HepG2 (cell line): ENCODE results near the gene NAA16. TPM values are rescaled to one million over a fixed set of nuclear protein-coding genes. Genes with fewer than 3 reads are reported as not detected.

Experiments used
- KDM5B ChIP-seq: sonication (generic); formaldehyde crosslinking; IDR thresholded peaks from 2 replicates; pipeline ENCODE4 v1.4.0; 2020; ENCODE audit warnings: missing genetic modification reagents, mild to moderate bottlenecking, borderline replicate concordance
- NBN ChIP-seq: fragments of 450-650 bp; conservative IDR thresholded peaks from 2 replicates; pipeline ENCODE4 v1.6.1; 2017
- NFKBIZ ChIP-seq: IDR thresholded peaks from 2 replicates; pipeline ENCODE4 v1.6.1; 2018; ENCODE audit warnings: missing genetic modification reagents, missing compliant biosample characterization
- POLR2G ChIP-seq: fragments of 200-400 bp; formaldehyde crosslinking; IDR thresholded peaks from 2 replicates; pipeline ENCODE4 v1.6.1; 2018; ENCODE audit warnings: mild to moderate bottlenecking, low read depth, low read length, moderate library complexity
- SALL1 ChIP-seq: sonication (generic); formaldehyde crosslinking; IDR thresholded peaks from 2 replicates; pipeline ENCODE4 v1.8.0; 2022; ENCODE audit warnings: mild to moderate bottlenecking, missing genetic modification reagents
- STAG1 ChIP-seq: sonication (generic); formaldehyde crosslinking; IDR thresholded peaks from 2 replicates; pipeline ENCODE4 v1.4.0; 2020; ENCODE audit warnings: missing genetic modification reagents
- ZBTB7B ChIP-seq: sonication (generic); formaldehyde crosslinking; IDR thresholded peaks from 2 replicates; pipeline ENCODE4 v1.4.0; 2020; ENCODE audit warnings: missing genetic modification reagents
- ZNF468 ChIP-seq: sonication (generic); formaldehyde crosslinking; IDR thresholded peaks from 2 replicates; pipeline ENCODE4 v1.8.0; 2022; ENCODE audit warnings: mild to moderate bottlenecking, moderate library complexity, missing genetic modification reagents
- ZNF775 ChIP-seq: sonication (generic); formaldehyde crosslinking; IDR thresholded peaks from 2 replicates; pipeline ENCODE4 v1.4.0; 2020; ENCODE audit warnings: missing genetic modification reagents, mild to moderate bottlenecking, moderate library complexity, borderline replicate concordance
- ZNF784 ChIP-seq: sonication (generic); formaldehyde crosslinking; IDR thresholded peaks from 2 replicates; pipeline ENCODE4 v1.5.1; 2020; ENCODE audit warnings: missing genetic modification reagents, mild to moderate bottlenecking, borderline replicate concordance
- polyA plus RNA-seq, 8 experiments: library from polyadenylated mRNA; depleted of rRNA in 3 of 8; stranded (reverse) in 7 of 8; unstranded in 1 of 8; fragments of >200 nt; fragmentation: Illumina TruSeq in 4 of 8; extraction: Trizol in 4 of 8; gene quantifications; 2 replicates each; pipeline versions ENCODE4 v1.2.1 to v1.2.3, GENCODE V29; 2011 to 2016; ENCODE audit warnings: low read depth in 4 of 8, missing spikeins in 1 of 8, mixed read lengths in 1 of 8; ENCODE audit not compliant: insufficient read depth in 1 of 8
- total RNA-seq, 5 experiments: library from RNA; depleted of rRNA; stranded (reverse); fragments of >200 nt; fragmentation: Illumina TruSeq; extraction: Trizol; gene quantifications; 2 replicates each; pipeline ENCODE4 v1.2.3, GENCODE V29; 2016; ENCODE audit warnings: low read depth in 1 of 5
- TF ChIP-seq, protein P1 (sequence below): sonication (generic); formaldehyde crosslinking; IDR thresholded peaks from 2 replicates; pipeline ENCODE4 v1.9.0; 2021; ENCODE audit warnings: missing genetic modification reagents, mild to moderate bottlenecking, borderline replicate concordance
- TF ChIP-seq, protein P2 (sequence below): sonication (generic); formaldehyde crosslinking; IDR thresholded peaks from 2 replicates; pipeline ENCODE4 v1.4.0; 2020; ENCODE audit warnings: missing genetic modification reagents
- TF ChIP-seq, protein P3 (sequence below): sonication (generic); formaldehyde crosslinking; IDR thresholded peaks from 2 replicates; pipeline ENCODE4 v1.5.0; 2020; ENCODE audit warnings: missing genetic modification reagents
- TF ChIP-seq, protein P4 (sequence below): sonication (generic); formaldehyde crosslinking; IDR thresholded peaks from 2 replicates; pipeline ENCODE4 v1.9.0; 2021; ENCODE audit warnings: missing genetic modification reagents, borderline replicate concordance
- TF ChIP-seq, protein P5 (sequence below): sonication (generic); formaldehyde crosslinking; IDR thresholded peaks from 2 replicates; pipeline ENCODE4 v1.4.0; 2020; ENCODE audit warnings: missing genetic modification reagents, borderline replicate concordance

Gene NAA16
- total and polyA plus RNA-seq, 2 of the 13 experiments (the other 11 are each of a cell fraction or from before 2014, with no cell fraction given), result 9.2 to 15.1 TPM

GRCh38 chr13:41289463-41289881 is 21.6 kb upstream of the NAA16 start (continued):
- TF ChIP-seq, protein P1, sequence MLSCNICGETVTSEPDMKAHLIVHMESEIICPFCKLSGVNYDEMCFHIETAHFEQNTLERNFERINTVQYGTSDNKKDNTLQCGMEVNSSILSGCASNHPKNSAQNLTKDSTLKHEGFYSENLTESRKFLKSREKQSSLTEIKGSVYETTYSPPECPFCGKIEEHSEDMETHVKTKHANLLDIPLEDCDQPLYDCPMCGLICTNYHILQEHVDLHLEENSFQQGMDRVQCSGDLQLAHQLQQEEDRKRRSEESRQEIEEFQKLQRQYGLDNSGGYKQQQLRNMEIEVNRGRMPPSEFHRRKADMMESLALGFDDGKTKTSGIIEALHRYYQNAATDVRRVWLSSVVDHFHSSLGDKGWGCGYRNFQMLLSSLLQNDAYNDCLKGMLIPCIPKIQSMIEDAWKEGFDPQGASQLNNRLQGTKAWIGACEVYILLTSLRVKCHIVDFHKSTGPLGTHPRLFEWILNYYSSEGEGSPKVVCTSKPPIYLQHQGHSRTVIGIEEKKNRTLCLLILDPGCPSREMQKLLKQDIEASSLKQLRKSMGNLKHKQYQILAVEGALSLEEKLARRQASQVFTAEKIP (CRISPR knock-in tag), result no peak
- TF ChIP-seq, protein P2, sequence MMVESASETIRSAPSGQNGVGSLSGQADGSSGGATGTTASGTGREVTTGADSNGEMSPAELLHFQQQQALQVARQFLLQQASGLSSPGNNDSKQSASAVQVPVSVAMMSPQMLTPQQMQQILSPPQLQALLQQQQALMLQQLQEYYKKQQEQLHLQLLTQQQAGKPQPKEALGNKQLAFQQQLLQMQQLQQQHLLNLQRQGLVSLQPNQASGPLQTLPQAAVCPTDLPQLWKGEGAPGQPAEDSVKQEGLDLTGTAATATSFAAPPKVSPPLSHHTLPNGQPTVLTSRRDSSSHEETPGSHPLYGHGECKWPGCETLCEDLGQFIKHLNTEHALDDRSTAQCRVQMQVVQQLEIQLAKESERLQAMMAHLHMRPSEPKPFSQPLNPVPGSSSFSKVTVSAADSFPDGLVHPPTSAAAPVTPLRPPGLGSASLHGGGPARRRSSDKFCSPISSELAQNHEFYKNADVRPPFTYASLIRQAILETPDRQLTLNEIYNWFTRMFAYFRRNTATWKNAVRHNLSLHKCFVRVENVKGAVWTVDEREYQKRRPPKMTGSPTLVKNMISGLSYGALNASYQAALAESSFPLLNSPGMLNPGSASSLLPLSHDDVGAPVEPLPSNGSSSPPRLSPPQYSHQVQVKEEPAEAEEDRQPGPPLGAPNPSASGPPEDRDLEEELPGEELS (CRISPR knock-in tag), result peak; percentile 74
- TF ChIP-seq STAG1 (no peak), ZNF468 (CRISPR knock-in tag) (no peak), NFKBIZ (CRISPR knock-in tag) (no peak), NBN (no peak), SALL1 (CRISPR knock-in tag) (peak; percentile 95), ZNF775 (CRISPR knock-in tag) (no peak), POLR2G (no peak), KDM5B (no peak), ZNF784 (no peak), ZBTB7B (no peak)
- TF ChIP-seq, protein P3, sequence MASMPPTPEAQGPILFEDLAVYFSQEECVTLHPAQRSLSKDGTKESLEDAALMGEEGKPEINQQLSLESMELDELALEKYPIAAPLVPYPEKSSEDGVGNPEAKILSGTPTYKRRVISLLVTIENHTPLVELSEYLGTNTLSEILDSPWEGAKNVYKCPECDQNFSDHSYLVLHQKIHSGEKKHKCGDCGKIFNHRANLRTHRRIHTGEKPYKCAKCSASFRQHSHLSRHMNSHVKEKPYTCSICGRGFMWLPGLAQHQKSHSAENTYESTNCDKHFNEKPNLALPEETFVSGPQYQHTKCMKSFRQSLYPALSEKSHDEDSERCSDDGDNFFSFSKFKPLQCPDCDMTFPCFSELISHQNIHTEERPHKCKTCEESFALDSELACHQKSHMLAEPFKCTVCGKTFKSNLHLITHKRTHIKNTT (CRISPR knock-in tag), result no peak
- TF ChIP-seq, protein P4, sequence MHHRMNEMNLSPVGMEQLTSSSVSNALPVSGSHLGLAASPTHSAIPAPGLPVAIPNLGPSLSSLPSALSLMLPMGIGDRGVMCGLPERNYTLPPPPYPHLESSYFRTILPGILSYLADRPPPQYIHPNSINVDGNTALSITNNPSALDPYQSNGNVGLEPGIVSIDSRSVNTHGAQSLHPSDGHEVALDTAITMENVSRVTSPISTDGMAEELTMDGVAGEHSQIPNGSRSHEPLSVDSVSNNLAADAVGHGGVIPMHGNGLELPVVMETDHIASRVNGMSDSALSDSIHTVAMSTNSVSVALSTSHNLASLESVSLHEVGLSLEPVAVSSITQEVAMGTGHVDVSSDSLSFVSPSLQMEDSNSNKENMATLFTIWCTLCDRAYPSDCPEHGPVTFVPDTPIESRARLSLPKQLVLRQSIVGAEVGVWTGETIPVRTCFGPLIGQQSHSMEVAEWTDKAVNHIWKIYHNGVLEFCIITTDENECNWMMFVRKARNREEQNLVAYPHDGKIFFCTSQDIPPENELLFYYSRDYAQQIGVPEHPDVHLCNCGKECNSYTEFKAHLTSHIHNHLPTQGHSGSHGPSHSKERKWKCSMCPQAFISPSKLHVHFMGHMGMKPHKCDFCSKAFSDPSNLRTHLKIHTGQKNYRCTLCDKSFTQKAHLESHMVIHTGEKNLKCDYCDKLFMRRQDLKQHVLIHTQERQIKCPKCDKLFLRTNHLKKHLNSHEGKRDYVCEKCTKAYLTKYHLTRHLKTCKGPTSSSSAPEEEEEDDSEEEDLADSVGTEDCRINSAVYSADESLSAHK (CRISPR knock-in tag), result no peak
- TF ChIP-seq, protein P5, sequence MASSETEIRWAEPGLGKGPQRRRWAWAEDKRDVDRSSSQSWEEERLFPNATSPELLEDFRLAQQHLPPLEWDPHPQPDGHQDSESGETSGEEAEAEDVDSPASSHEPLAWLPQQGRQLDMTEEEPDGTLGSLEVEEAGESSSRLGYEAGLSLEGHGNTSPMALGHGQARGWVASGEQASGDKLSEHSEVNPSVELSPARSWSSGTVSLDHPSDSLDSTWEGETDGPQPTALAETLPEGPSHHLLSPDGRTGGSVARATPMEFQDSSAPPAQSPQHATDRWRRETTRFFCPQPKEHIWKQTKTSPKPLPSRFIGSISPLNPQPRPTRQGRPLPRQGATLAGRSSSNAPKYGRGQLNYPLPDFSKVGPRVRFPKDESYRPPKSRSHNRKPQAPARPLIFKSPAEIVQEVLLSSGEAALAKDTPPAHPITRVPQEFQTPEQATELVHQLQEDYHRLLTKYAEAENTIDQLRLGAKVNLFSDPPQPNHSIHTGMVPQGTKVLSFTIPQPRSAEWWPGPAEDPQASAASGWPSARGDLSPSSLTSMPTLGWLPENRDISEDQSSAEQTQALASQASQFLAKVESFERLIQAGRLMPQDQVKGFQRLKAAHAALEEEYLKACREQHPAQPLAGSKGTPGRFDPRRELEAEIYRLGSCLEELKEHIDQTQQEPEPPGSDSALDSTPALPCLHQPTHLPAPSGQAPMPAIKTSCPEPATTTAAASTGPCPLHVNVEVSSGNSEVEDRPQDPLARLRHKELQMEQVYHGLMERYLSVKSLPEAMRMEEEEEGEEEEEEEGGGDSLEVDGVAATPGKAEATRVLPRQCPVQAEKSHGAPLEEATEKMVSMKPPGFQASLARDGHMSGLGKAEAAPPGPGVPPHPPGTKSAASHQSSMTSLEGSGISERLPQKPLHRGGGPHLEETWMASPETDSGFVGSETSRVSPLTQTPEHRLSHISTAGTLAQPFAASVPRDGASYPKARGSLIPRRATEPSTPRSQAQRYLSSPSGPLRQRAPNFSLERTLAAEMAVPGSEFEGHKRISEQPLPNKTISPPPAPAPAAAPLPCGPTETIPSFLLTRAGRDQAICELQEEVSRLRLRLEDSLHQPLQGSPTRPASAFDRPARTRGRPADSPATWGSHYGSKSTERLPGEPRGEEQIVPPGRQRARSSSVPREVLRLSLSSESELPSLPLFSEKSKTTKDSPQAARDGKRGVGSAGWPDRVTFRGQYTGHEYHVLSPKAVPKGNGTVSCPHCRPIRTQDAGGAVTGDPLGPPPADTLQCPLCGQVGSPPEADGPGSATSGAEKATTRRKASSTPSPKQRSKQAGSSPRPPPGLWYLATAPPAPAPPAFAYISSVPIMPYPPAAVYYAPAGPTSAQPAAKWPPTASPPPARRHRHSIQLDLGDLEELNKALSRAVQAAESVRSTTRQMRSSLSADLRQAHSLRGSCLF (CRISPR knock-in tag), result no peak
